K562 (cell line): ENCODE data around the gene VPS33A. TPM values are rescaled to one million over a fixed set of nuclear protein-coding genes. Genes with fewer than 3 reads are reported as not detected.

Source experiments
- BRF1 ChIP-seq: IDR thresholded peaks from 3 replicates; pipeline ENCODE4 v1.6.1; 2011; ENCODE audit warnings: borderline replicate concordance, mild to moderate bottlenecking; ENCODE audit not compliant: insufficient read length; ENCODE audit errors: extremely low read depth
- CREM ChIP-seq: IDR thresholded peaks from 2 replicates; pipeline ENCODE4 v1.6.1; 2014; ENCODE audit warnings: antibody characterized with exemption, low read depth
- CXXC5 ChIP-seq: fragments of 250-450 bp; sonication (Bioruptor Pico); IDR thresholded peaks from 2 replicates; pipeline ENCODE4 v1.8.0; 2022; ENCODE audit warnings: inconsistent platforms, mild to moderate bottlenecking, moderate library complexity
- HBP1 ChIP-seq: fragments of 450-650 bp; formaldehyde crosslinking; IDR thresholded peaks from 2 replicates; pipeline ENCODE4 v1.4.0; 2022; ENCODE audit warnings: missing genetic modification characterization
- MXI1 ChIP-seq: IDR thresholded peaks from 2 replicates; pipeline ENCODE4 v1.6.1; 2011; ENCODE audit warnings: low read depth, mild to moderate bottlenecking, improper control_type of control experiment, low read length
- NFIC ChIP-seq: fragments of 450-650 bp; IDR thresholded peaks from 2 replicates; pipeline ENCODE4 v1.6.1; 2017; ENCODE audit warnings: mild to moderate bottlenecking, inconsistent platforms
- RCOR1 ChIP-seq, 2 experiments: IDR thresholded peaks; 2 replicates each; pipeline ENCODE4 v1.6.1; 2012; ENCODE audit warnings: low read depth in 2 of 2, low read length in 2 of 2, borderline replicate concordance in 1 of 2, improper control_type of control experiment in 1 of 2
- TFAP4 ChIP-seq: sonication (generic); formaldehyde crosslinking; IDR thresholded peaks from 2 replicates; pipeline ENCODE4 v1.8.0; 2022; ENCODE audit warnings: missing genetic modification reagents, mild to moderate bottlenecking, moderate library complexity, borderline replicate concordance
- ZBTB40 ChIP-seq, 2 experiments: fragments of 450-650 bp in 1 of 2; sonication (generic) in 1 of 2; formaldehyde crosslinking in 1 of 2; IDR thresholded peaks; 2 replicates each; pipeline versions ENCODE4 v1.7.1 to v1.9.0; 2016 to 2022; ENCODE audit warnings: inconsistent platforms in 1 of 2, mild to moderate bottlenecking in 1 of 2, missing genetic modification reagents in 1 of 2
- ZNF263 ChIP-seq: sonication (generic); formaldehyde crosslinking; IDR thresholded peaks from 2 replicates; pipeline ENCODE4 v1.8.0; 2022; ENCODE audit warnings: mild to moderate bottlenecking, missing genetic modification reagents, borderline replicate concordance
- ZNF41 ChIP-seq: fragments of 250-450 bp; sonication (Bioruptor Pico); conservative IDR thresholded peaks from 2 replicates; pipeline ENCODE4 v1.4.0; 2020; ENCODE audit warnings: mild to moderate bottlenecking
- ZNF639 ChIP-seq, 2 experiments: fragments of 200-800 bp in 1 of 2; sonication (Bioruptor generic) in 1 of 2; sonication (generic) in 1 of 2; formaldehyde crosslinking in 1 of 2; IDR thresholded peaks in 1 of 2; conservative IDR thresholded peaks in 1 of 2; 2 replicates each; pipeline versions ENCODE4 v1.5.0 to v1.6.1; 2016 to 2020; ENCODE audit warnings: missing compliant biosample characterization in 1 of 2, missing genetic modification characterization in 1 of 2, missing genetic modification reagents in 1 of 2
- ZNF830 ChIP-seq: fragments of 250-450 bp; sonication (Bioruptor Pico); IDR thresholded peaks from 2 replicates; pipeline ENCODE4 v1.5.0; 2021; ENCODE audit warnings: mild to moderate bottlenecking
- polyA plus RNA-seq, 8 experiments: library from polyadenylated mRNA; depleted of rRNA in 4 of 8; stranded (reverse) in 5 of 8; unstranded in 3 of 8; fragments of >200 nt; fragmentation: Nextera tagmentation in 2 of 8; fragmentation: Illumina TruSeq in 1 of 8; extraction: Ambion mirVana in 2 of 8; extraction: Trizol in 1 of 8; gene quantifications; 2 replicates each; pipeline versions ENCODE4 v1.2.1 to v1.2.3, GENCODE V29; 2011 to 2014; ENCODE audit warnings: inconsistent platforms in 1 of 8, missing spikeins in 1 of 8
- total RNA-seq, 7 experiments: library from RNA; depleted of rRNA in 6 of 7; stranded (reverse); fragments of >200 nt in 6 of 7; fragmentation: Illumina TruSeq in 2 of 7; extraction: Trizol in 2 of 7; gene quantifications; 2 replicates each; pipeline versions ENCODE4 v1.2.1 to v1.2.3, GENCODE V29; 2011 to 2021; ENCODE audit warnings: low replicate concordance in 1 of 7

The VPS33A gene
- total and polyA plus RNA-seq, 9 of the 15 experiments (the other 6 are each of a cell fraction or from before 2014, with no cell fraction given) = 10.6 to 34.3 (median 25.3) TPM

- TF ChIP-seq ZBTB40 (IDR thresholded peaks at IDR 0.05) (peak; percentile 79), ZBTB40 (CRISPR knock-in tag; IDR thresholded peaks at IDR 0.05) (no peak), ZNF830 (CRISPR knock-in tag) (no peak), ZNF41 (CRISPR knock-in tag) (no peak), NFIC (peak; percentile 75), RCOR1 (IDR thresholded peaks at IDR 0.05; ENCODE audit: borderline replicate concordance in 1 of 2, low read depth in 2 of 2, low read length in 2 of 2) (peak in 1 of 2 experiments; percentile 79; a peak in 1 of 4 replicates), MXI1 (0 out of 2 replicates have a peak, but pooled peaks have one; percentile 63), ZNF639 (CRISPR knock-in tag; conservative IDR thresholded peaks at IDR 0.05 in 1 of 2, IDR thresholded peaks at IDR 0.05 in 1 of 2) (peak in 1 of 2 experiments; percentile 99; a peak in 2 of 4 replicates), CXXC5 (CRISPR knock-in tag) (peak; percentile 100), ZNF263 (CRISPR knock-in tag) (peak; percentile 97), HBP1 (CRISPR knock-in tag) (0 out of 2 replicates have a peak, but pooled peaks have one; percentile 66), CREM (peak; percentile 91), TFAP4 (CRISPR knock-in tag) (peak; percentile 91), BRF1 (no peak)
Measured at GRCh38 chr12:122266230-122266901, at the start of gene VPS33A (continued).
